Measurements from ENCODE around the gene SYTL3.

DNA sequence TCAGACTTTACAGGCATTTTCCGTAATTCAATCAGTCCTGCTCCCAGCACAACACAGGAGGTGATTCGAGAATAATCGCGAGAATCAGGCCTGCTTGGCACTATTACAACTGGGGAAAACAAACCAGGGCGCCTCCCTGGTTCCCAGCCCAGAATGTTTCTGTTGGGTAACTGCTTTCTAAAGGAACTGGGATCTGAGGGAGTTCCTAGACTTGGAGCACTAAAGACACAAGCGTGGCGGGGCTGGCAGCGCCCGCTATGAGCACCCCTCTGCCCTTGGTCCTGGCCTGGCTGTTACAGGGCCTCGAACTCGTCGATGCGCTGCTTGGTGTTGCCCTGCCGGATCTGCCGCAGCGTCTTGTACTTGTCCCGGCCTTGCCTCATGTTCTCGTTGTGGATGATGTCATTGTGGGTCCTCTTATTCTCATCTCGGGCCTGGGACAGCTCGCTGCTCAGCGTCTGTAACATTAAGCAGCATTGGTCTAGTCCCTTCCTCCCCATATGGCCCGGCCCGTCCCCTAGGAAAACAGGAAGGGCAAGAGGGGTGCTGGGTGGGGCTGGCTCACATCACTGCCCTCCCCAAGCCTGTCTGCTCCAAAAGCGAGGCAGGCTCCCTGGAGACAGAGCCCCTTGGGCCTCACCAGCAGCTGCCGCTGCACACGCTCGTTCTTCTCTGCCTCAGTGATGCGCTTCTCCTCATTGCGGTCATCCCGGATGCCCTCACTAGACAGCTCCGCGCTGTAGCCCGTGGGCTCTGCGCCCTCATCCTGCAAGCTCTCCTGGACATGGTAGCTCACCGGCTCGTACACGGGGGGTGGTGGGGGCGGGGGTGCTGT is 117.0 kb downstream of the SYTL3 start:
- TF ChIP-seq, protein P1, sequence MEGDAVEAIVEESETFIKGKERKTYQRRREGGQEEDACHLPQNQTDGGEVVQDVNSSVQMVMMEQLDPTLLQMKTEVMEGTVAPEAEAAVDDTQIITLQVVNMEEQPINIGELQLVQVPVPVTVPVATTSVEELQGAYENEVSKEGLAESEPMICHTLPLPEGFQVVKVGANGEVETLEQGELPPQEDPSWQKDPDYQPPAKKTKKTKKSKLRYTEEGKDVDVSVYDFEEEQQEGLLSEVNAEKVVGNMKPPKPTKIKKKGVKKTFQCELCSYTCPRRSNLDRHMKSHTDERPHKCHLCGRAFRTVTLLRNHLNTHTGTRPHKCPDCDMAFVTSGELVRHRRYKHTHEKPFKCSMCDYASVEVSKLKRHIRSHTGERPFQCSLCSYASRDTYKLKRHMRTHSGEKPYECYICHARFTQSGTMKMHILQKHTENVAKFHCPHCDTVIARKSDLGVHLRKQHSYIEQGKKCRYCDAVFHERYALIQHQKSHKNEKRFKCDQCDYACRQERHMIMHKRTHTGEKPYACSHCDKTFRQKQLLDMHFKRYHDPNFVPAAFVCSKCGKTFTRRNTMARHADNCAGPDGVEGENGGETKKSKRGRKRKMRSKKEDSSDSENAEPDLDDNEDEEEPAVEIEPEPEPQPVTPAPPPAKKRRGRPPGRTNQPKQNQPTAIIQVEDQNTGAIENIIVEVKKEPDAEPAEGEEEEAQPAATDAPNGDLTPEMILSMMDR (IDR thresholded peaks at IDR 0.05; ENCODE audit: low read depth, low read length, poor library complexity, severe bottlenecking), result no peak
- no peak for TF ChIP-seq EZH2phosphoT487 (IDR thresholded peaks at IDR 0.05; ENCODE audit: borderline replicate concordance, low read length)

Data from DOHH2 (cell line).